Natural killer cell treated with Interleukin-12 subunit alpha and Interleukin-12 subunit beta and Interleukin-15 and Interleukin-18, amount 100 ng/mL, for 72 hours (primary cell): ENCODE results near the gene MAP3K14. TPM values are rescaled to one million over a fixed set of nuclear protein-coding genes. Genes with fewer than 3 reads are reported as not detected.

Experiments used
- ATAC-seq, 2 donors: fragments of 150-1000 bp; cut with Tn5 transposase in 1 of 2; sonication (Bioruptor Pico), chemical (Tn5 transposase) in 1 of 2; 2 replicates each; pipeline ENCODE4 v1.10.0; 2021
- DNase-seq: peaks from one replicate; pipeline ENCODE4 v3.0.0; 2022; ENCODE audit warnings: low spot score
- H3K27ac Mint-ChIP-seq, 2 donors: 1 replicate in 1 of 2; 2 replicates in 1 of 2; pipeline ENCODE4 v1.8.0; 2022; ENCODE audit warnings: mixed read lengths in 2 of 2, mild to moderate bottlenecking in 1 of 2, moderate library complexity in 1 of 2
- H3K27me3 Mint-ChIP-seq, 2 donors: 1 replicate in 1 of 2; 2 replicates in 1 of 2; pipeline ENCODE4 v1.8.0; 2022; ENCODE audit warnings: mixed read lengths in 2 of 2
- H3K36me3 Mint-ChIP-seq: one replicate; pipeline ENCODE4 v1.8.0; 2022; ENCODE audit warnings: mixed read lengths
- H3K4me1 Mint-ChIP-seq, 2 donors: 1 replicate in 1 of 2; 2 replicates in 1 of 2; pipeline ENCODE4 v1.8.0; 2022; ENCODE audit warnings: low read depth in 2 of 2, mixed read lengths in 2 of 2, mild to moderate bottlenecking in 1 of 2
- H3K4me3 Mint-ChIP-seq: one replicate; pipeline ENCODE4 v1.8.0; 2022; ENCODE audit warnings: mixed read lengths
- H3K9me3 Mint-ChIP-seq: 2 replicates; pipeline ENCODE4 v1.8.0; 2022; ENCODE audit warnings: mixed read lengths
- total RNA-seq, 2 donors: library from RNA; stranded (reverse); gene quantifications; one replicate each; pipeline ENCODE4 v1.2.3, GENCODE V29; 2022

Gene MAP3K14
- total RNA-seq, 2 donors from 2014 or later = 65.9 to 75.4 TPM

DNA sequence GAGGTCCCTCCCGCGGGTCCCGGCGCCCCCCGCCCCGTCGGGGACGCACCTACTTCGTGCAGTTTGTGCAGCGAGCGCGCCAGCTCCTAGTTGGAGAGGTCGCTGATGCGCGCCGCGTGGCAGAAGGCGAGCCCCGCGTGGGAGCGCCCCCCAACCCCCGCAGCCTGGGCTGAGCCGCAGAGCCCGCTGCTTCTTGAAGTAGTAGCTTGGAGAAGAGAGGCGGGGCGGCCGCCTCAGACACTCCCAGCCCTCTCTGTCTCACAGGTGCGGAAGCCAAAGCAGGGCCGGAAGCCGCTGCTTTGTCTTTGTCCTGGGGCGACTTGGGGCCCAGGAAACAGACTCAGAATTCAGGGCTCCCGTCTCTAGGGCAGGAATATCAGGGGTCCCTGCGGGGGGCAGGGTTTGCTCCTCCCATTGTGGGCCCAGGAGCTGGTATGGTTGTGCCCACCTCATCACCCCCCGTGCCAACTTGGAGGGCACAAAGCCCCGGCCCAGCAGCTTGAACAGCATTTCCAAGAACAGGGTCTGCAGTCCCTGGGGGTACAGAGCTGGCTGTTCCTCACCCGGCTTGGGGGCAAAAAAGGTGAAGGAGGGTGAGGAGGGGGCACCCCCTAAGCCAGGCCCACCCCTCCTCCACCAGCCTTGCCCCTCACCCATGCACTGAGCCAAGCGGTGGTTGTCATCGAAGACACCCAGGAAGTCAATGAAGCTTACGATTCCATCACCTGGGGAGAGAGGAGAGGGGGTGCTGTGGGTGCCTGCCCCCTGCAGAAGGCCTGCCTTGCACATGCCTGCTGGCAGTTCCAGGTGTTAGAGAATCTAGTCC, 68.5 kb downstream of the MAP3K14 start:
- H3K27me3 Mint-ChIP-seq = no peaks in the 10 kb centered on the region
- H3K4me1 Mint-ChIP-seq = peaks cover 31 to 42% of the 10 kb centered on the region in 2 donors
- DNase-seq (no peak), ATAC-seq (peak; percentile 66 to 74)
- peak overlapping the region; percentile 80 for H3K4me3 Mint-ChIP-seq
- no peaks in the 10 kb centered on the region for H3K36me3 Mint-ChIP-seq
- H3K27ac Mint-ChIP-seq = peak overlapping the region; percentile 73 to 79
- no peaks in the 10 kb centered on the region for H3K9me3 Mint-ChIP-seq

DNA sequence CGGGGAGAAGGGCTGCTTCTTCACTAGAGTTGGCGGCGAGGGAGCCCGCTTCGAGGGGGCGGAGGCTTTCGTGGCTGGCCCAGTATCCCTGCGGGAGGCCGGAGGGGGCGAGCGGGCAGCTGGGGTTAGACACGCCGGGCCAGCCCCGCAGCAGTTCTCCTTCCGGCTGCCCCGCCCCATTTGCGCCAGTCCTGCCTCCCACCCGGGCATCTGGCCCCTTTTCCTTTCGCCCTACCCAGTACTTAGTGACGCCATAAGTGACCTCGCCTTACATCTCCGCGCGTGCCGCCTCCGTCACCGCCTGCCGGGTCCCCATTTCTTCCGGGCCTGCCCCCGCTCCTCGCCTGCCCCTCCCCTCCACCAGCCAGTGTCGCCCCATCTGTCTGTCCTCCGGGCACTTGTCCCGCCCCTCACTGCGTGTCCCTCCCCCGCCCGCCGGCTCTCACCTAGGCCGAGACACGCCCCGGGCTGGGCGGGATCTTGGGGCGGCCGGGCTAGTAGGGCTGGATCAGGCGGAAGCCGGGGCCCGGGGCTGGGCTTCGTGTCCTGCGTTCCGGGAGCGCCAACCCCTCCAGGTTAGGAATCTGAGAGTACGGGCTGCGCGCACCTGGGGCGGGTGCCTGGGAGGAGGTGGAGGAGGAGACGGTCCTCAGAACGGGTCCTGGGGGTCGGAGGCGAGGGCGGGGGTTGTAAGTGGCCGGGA, 69.2 kb downstream of the MAP3K14 start:
- peak; percentile 94 to 95 for ATAC-seq

DNA sequence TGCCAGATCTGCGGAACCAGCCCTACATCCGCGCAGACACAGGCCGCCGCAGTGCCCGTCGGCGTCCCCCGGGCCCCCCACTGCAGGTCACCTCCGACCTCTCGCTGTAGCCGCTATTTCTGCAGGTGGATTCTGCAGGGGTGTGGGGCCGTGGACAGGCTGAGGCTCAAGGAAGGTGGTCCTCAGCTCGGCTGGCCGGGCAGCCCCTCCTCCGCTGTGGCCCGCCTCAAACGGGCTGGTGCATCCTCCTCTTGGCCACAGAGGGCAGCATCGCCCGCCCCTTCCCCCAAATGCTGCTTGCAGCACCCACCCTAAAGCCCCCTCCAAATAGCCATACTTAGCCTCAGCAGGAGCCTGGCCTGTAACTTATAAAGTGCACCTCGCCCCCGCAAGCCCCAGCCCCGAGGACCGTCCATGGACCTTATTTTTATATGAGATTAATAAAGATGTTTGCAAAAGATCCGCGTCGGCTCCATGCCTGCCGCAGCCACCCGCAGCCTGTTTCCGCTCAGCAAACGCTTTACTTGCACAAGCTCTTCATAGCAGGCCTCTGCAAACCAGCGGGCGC, 69.9 kb downstream of the MAP3K14 start:
- Mint-ChIP-seq H3K27me3 (no peaks in the 10 kb centered on the region), H3K4me1 (peaks cover 23 to 34% of the 10 kb centered on the region in 2 donors), H3K4me3 (peak overlapping the region; percentile 80), H3K9me3 (no peaks in the 10 kb centered on the region), H3K27ac (peak overlapping the region; percentile 73 to 79), H3K36me3 (peaks cover 5% of the 10 kb centered on the region)
- DNase-seq (no peak), ATAC-seq (no peak)

More for the DNA sequence above, 69.2 kb downstream of the MAP3K14 start:
- no peaks in the 10 kb centered on the region for H3K27me3 Mint-ChIP-seq
- peak overlapping the region; percentile 80 for H3K4me3 Mint-ChIP-seq
- peaks cover 27 to 38% of the 10 kb centered on the region in 2 donors for H3K4me1 Mint-ChIP-seq
- peaks cover 3% of the 10 kb centered on the region for H3K36me3 Mint-ChIP-seq
- DNase-seq = peak; percentile 91
- no peaks in the 10 kb centered on the region for H3K9me3 Mint-ChIP-seq
- peak overlapping the region; percentile 73 to 79 for H3K27ac Mint-ChIP-seq

DNA sequence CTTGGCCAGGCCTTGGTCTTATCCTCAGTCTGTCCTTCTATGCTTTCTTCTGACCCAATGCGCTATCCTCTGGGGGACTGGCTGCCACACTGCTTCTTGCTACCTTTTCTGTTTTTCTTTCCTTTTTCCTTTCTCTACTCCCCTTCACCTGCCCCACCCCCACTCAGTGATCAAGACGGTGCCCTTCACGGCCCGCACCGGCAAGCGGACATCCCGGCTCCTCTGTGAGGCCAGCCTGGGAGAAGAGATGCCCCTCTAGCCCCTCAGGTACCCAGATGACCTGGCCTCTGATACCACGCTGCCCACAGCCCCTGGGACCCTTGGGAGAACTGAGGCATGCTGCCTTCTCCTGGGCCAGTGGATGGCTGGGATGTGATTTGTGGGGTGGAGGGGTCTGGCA, 70.5 kb downstream of the MAP3K14 start:
- peak overlapping the region in 1 of 2 donors; percentile 73 for H3K27ac Mint-ChIP-seq
- H3K4me1 Mint-ChIP-seq = peaks cover 21 to 32% of the 10 kb centered on the region in 2 donors
- H3K36me3 Mint-ChIP-seq = peaks cover 5% of the 10 kb centered on the region
- no peaks in the 10 kb centered on the region for H3K9me3 Mint-ChIP-seq
- H3K27me3 Mint-ChIP-seq = no peaks in the 10 kb centered on the region
- ATAC-seq (no peak), DNase-seq (no peak)
- H3K4me3 Mint-ChIP-seq = peak overlapping the region; percentile 80

DNA sequence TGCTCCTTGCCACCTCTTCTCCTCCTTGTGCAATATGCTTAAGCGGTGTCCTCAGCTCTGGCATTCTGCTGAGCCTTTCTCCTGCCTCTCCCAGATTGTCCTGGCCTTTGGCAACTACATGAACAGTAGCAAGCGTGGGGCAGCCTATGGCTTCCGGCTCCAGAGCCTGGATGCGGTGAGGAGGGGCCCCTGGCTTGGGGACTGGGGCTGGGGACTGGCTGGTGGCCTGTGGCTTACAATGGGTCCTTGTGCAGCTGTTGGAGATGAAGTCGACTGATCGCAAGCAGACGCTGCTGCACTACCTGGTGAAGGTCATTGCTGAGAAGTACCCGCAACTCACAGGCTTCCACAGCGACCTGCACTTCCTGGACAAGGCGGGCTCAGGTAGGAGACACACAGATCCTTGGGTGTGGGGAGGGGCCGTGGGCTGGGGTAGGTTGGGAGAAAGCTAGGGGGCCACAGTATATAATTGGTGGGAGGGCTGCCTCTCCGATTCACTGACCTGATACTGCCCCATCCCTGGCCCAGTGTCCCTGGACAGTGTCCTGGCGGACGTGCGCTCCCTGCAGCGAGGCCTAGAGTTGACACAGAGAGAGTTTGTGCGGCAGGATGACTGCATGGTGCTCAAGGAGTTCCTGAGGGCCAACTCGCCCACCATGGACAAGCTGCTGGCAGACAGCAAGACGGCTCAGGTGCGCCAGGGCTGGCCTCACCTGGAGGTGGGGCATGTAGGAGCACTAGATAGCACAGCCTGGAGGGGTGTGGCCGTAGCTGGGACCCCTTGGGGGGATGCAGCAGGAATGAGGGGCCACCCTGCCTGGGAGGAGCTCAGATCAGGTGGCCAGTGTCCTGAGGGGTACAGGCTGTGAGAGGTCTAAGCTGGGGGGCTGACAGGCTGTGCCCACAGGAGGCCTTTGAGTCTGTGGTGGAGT, 71.8 kb downstream of the MAP3K14 start:
- H3K4me1 Mint-ChIP-seq = peaks cover 21 to 32% of the 10 kb centered on the region in 2 donors
- no peaks in the 10 kb centered on the region for H3K9me3 Mint-ChIP-seq
- H3K4me3 Mint-ChIP-seq = no peak overlapping the region
- peaks cover 6% of the 10 kb centered on the region for H3K36me3 Mint-ChIP-seq
- DNase-seq (no peak), ATAC-seq (no peak)
- H3K27ac Mint-ChIP-seq = peak overlapping the region; percentile 29 to 39
- H3K27me3 Mint-ChIP-seq = no peaks in the 10 kb centered on the region

DNA sequence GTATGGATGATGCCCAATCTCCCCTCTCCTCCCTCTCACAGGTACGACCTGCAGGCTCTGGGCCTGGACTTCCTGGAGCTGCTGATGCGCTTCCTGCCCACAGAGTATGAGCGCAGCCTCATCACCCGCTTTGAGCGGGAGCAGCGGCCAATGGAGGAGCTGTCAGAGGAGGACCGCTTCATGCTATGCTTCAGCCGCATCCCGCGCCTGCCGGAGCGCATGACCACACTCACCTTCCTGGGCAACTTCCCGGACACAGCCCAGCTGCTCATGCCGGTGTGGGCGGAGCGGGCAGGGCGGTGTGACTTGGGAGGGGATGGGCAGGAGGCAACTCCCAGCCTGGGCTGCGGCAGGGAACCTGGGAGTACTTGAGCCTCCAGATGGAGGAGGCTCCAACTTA, 73.1 kb downstream of the MAP3K14 start:
- no peak for DNase-seq
- H3K27me3 Mint-ChIP-seq = no peaks in the 10 kb centered on the region
- no peak for ATAC-seq
- H3K27ac Mint-ChIP-seq = no peak overlapping the region
- no peak overlapping the region for H3K4me3 Mint-ChIP-seq
- H3K4me1 Mint-ChIP-seq = peaks cover 27 to 40% of the 10 kb centered on the region in 2 donors
- no peaks in the 10 kb centered on the region for H3K9me3 Mint-ChIP-seq
- H3K36me3 Mint-ChIP-seq = peaks cover 10% of the 10 kb centered on the region

DNA sequence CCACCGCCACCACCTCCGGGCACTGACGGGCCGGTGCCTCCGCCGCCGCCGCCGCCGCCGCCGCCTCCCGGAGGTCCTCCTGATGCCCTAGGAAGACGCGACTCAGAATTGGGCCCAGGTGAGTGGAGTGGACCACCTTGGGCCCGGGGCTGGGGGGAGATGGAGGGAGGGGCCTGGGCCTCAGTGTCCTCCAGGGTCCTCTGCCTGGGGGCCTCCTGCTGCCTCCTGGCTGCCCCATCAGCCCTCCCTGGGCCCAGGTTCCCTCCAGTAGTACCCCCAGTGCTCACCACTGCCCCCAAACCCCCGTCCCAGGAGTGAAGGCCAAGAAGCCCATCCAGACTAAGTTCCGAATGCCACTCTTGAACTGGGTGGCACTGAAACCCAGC, 74.8 kb downstream of the MAP3K14 start:
- H3K4me1 Mint-ChIP-seq = peaks cover 34 to 48% of the 10 kb centered on the region in 2 donors
- H3K36me3 Mint-ChIP-seq = peaks cover 19% of the 10 kb centered on the region
- ATAC-seq = no peak
- no peak for DNase-seq
- H3K4me3 Mint-ChIP-seq = no peak overlapping the region
- no peaks in the 10 kb centered on the region for H3K9me3 Mint-ChIP-seq
- H3K27me3 Mint-ChIP-seq = no peaks in the 10 kb centered on the region
- H3K27ac Mint-ChIP-seq = no peak overlapping the region

DNA sequence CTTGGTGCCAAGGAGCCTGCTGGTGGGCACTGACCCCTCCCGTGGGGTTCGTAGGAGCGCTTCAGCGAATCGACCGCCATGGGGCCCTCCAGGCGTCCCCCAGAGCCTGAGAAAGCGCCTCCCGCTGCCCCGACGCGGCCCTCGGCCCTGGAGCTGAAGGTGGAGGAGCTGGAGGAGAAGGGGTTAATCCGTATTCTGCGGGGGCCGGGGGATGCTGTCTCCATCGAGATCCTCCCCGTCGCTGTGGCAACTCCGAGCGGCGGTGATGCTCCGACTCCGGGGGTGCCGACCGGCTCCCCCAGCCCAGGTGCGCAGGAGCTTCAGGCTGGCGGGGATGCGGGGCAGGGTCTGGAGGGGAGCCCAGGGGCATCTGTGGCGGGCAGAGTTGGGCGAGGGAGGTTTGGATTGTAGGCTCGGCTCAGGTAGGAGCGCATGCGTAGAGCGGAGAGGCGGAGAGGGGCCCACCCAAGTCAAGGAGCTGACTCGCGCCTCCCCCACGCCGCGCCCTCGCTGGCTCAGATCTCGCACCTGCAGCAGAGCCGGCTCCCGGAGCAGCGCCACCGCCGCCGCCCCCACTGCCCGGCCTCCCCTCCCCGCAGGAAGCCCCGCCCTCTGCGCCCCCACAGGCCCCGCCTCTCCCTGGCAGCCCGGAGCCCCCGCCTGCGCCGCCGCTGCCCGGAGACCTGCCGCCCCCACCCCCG, 75.3 kb downstream of the MAP3K14 start:
- Mint-ChIP-seq H3K27ac (no peak overlapping the region), H3K4me3 (no peak overlapping the region), H3K4me1 (peaks cover 28 to 42% of the 10 kb centered on the region in 2 donors), H3K9me3 (no peaks in the 10 kb centered on the region), H3K27me3 (no peaks in the 10 kb centered on the region), H3K36me3 (peaks cover 19% of the 10 kb centered on the region)
- ATAC-seq (no peak), DNase-seq (no peak)

DNA sequence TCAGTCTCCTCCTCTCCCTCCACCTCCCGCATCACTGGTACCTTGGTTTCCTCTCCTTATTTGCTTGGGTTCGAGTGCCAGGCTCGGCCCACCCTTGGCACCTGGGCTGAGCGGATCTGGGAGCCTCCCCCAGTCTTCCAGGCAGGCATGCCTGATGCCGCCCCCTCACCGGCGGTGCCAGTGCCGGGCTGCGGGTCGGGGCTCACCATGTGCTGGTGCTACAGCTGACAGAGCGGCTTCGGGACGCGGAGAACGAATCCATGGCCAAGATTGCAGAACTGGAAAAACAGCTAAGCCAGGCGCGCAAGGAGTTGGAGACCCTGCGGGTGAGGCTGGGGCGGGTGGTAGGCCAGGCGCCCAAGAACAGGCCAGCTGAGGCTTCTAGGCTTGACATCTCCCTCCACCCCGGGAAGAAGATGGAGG, 75.9 kb downstream of the MAP3K14 start:
- no peak for DNase-seq
- H3K9me3 Mint-ChIP-seq = no peaks in the 10 kb centered on the region
- peaks cover 19% of the 10 kb centered on the region for H3K36me3 Mint-ChIP-seq
- peaks cover 26 to 38% of the 10 kb centered on the region in 2 donors for H3K4me1 Mint-ChIP-seq
- H3K27ac Mint-ChIP-seq = no peak overlapping the region
- H3K27me3 Mint-ChIP-seq = no peaks in the 10 kb centered on the region
- ATAC-seq = no peak
- H3K4me3 Mint-ChIP-seq = no peak overlapping the region

DNA sequence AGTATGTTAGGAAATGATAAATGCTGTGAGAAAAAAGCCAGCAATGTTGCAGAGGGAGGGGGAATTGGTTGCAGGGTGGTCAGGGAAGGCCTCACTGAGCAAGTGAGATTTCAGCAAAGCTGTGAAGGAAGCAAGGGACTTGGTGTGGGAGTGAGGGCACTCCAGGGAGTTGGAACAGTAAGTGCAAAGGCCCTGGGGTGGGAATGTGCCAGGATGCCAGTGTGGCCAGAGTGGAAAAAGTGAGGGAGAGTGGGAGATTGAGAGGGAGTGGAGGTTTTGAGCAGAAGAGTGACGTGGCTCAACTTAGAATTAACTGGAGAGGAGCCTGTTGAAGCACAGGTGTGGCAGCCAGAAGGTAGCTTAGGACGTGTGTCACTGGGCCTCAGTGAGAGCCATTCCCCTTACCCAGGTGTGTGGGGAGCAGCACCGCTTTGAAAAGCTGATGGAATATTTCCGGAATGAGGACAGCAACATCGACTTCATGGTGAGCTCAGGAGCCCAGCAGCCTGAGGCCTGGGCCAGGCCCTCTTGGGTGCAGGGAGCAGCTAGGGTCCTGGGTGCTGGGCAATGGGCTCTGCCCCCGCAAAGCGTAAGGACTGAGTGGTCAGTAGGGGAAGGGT, 78.6 kb downstream of the MAP3K14 start:
- Mint-ChIP-seq H3K4me1 (peaks cover 43 to 49% of the 10 kb centered on the region in 2 donors), H3K36me3 (peaks cover 24% of the 10 kb centered on the region), H3K27me3 (no peaks in the 10 kb centered on the region), H3K9me3 (no peaks in the 10 kb centered on the region), H3K4me3 (no peak overlapping the region), H3K27ac (peak overlapping the region; percentile 50 to 84)
- ATAC-seq = no peak
- no peak for DNase-seq

DNA sequence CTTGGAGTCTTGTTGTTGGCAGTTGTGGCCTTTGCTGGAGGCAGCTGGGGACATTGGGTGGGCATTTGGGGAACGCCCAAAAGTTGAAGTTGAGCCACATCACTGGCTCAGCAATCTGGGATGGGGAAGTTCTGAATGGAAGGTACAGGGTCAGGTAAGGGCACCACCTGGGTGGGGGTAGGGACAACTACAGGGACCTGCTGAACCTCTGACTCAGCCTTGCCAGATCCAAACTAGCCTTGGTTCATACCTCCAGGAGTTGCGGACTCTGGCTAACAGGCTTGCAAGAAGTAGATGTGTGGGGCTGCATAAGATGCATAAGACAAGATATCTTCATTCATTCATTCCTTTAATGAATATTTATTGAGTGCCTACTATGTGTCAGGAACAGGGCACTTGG, 79.1 kb downstream of the MAP3K14 start:
- H3K36me3 Mint-ChIP-seq = peaks cover 23% of the 10 kb centered on the region
- no peak overlapping the region for H3K4me3 Mint-ChIP-seq
- ATAC-seq (no peak), DNase-seq (no peak)
- H3K9me3 Mint-ChIP-seq = no peaks in the 10 kb centered on the region
- peak overlapping the region; percentile 50 to 84 for H3K27ac Mint-ChIP-seq
- no peaks in the 10 kb centered on the region for H3K27me3 Mint-ChIP-seq
- H3K4me1 Mint-ChIP-seq = peaks cover 44 to 49% of the 10 kb centered on the region in 2 donors

DNA sequence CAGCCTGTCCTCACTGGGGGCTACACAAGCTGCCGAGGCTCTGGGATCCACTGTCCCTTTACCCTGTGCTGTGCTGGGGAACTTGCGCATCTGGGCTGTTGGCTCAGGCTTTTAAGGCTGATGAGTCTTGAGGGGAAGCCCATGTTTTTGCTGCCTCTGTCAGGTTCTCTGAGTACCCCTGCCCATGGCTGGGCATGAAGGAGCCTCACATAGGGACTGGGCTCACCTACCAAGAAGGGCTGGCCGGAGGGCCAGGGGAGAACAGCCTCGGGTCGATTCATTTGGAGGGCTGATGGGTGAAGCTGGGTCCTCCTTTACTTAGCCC, 80.6 kb downstream of the MAP3K14 start:
- DNase-seq = no peak
- Mint-ChIP-seq H3K36me3 (peaks cover 24% of the 10 kb centered on the region), H3K9me3 (no peaks in the 10 kb centered on the region), H3K4me3 (no peak overlapping the region), H3K27ac (peak overlapping the region in 1 of 2 donors; percentile 87), H3K27me3 (no peaks in the 10 kb centered on the region), H3K4me1 (peaks cover 52 to 57% of the 10 kb centered on the region in 2 donors)
- no peak for ATAC-seq
